ENCODE results near the gene ARHGEF11.

Gene ARHGEF11

DNA sequence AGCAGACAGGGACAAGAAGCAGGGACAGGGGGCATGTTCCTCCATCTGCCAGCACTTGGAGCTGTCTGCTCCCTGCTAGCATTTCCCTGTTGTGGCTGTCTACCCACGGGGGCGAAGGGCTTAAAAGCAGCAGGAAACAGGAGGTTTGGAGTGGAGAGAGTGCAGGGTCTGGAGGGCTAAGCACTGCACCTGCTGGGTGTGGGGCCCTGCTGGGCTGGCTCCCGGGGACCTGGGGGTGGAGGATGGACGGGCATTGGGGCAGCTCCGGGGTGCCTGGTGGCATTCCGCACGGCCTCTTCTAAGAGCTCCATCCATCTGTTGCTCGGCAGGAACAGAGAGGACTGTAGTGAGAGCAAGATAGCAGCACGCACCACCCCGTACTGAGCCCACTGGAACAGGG lies 103.9 kb downstream of the ARHGEF11 start:
- Histone ChIP-seq H3K27ac (ENCODE audit: low read length, poor library complexity, severe bottlenecking) (no peak overlapping the region), H2BK120ac (ENCODE audit: low read depth, low read length) (no peak overlapping the region), H2BK15ac (ENCODE audit: low read depth, poor library complexity, severe bottlenecking) (no peak overlapping the region), H3K4me3 (ENCODE audit: insufficient read depth in 1 of 2, low read depth in 1 of 2, low read length in 2 of 2) (no peak overlapping the region), H3K9me3 (ENCODE audit: control insufficient read depth, low read length) (no peaks in the 10 kb centered on the region), H3K4me1 (ENCODE audit: control insufficient read depth, insufficient read depth, low read depth, low read length) (no peaks in the 10 kb centered on the region), H2AFZ (ENCODE audit: low read depth, low read length) (no peak overlapping the region), H3K79me1 (replicated peaks; ENCODE audit: low read length, poor library complexity, severe bottlenecking) (no peaks in the 10 kb centered on the region), H2AK5ac (ENCODE audit: low read length, severe bottlenecking) (no peak overlapping the region), H3K4me2 (ENCODE audit: low read length, poor library complexity, severe bottlenecking) (no peak overlapping the region), H4K91ac (ENCODE audit: low read length) (no peak overlapping the region), H3K9ac (ENCODE audit: low read length) (no peak overlapping the region), H3K14ac (ENCODE audit: low read length in 2 of 2) (no peak overlapping the region), H3K36me3 (ENCODE audit: control insufficient read depth in 1 of 2, insufficient read depth in 2 of 2, low read depth in 1 of 2, low read length in 2 of 2) (peaks cover 94 to 98% of the 10 kb centered on the region in 2 experiments), H2BK12ac (ENCODE audit: low read length in 2 of 2) (no peak overlapping the region), H3K18ac (ENCODE audit: low read depth in 1 of 2, low read length in 2 of 2) (no peak overlapping the region), H4K8ac (ENCODE audit: low read length) (no peak overlapping the region), H3K4ac (ENCODE audit: low read depth in 1 of 2, low read length in 2 of 2) (no peak overlapping the region), H3K27me3 (ENCODE audit: control insufficient read depth in 1 of 2, insufficient read depth in 1 of 2, low read length in 2 of 2) (no peaks in the 10 kb centered on the region), H2BK5ac (ENCODE audit: low read depth, low read length, poor library complexity, severe bottlenecking) (no peak overlapping the region), H3K23ac (ENCODE audit: low read length in 2 of 2) (no peak overlapping the region)
- WGBS, result 96% methylated on average over 8 of the region's 10 CpGs
- no peak for DNase-seq

DNA sequence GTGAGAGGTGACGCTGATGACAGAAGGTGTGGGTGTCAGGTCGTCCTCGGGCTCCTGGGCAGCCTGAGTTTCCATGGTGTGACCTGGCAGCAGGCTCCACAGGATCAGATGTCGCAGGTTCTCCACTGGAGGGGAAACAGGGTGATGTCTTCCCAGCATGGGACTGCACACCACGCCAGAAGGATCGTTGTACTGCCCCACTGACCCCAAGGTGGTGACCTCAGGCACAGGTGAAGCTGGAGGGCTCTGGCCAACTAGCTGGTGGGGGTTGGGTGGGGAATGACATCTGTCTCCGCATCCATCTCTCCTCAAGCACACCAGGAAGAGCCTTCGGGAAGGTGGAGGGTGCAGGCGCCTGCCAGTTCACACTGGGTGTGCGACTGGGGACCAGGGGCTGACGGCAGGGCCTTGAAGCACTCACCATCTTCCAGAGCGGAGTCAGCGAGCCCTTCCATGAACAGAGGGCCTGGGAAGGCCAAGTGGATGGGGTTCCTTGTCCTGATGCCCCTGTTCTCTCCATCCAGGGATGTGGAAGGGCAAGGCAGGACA lies 105.7 kb downstream of the ARHGEF11 start:
- Histone ChIP-seq H3K23ac (ENCODE audit: low read length in 2 of 2) (no peak overlapping the region), H3K4me3 (ENCODE audit: insufficient read depth in 1 of 2, low read depth in 1 of 2, low read length in 2 of 2) (no peak overlapping the region), H3K18ac (ENCODE audit: low read depth in 1 of 2, low read length in 2 of 2) (no peak overlapping the region), H2AK5ac (ENCODE audit: low read length, severe bottlenecking) (no peak overlapping the region), H2BK5ac (ENCODE audit: low read depth, low read length, poor library complexity, severe bottlenecking) (no peak overlapping the region), H2BK15ac (ENCODE audit: low read depth, poor library complexity, severe bottlenecking) (no peak overlapping the region), H3K4ac (ENCODE audit: low read depth in 1 of 2, low read length in 2 of 2) (no peak overlapping the region), H3K36me3 (ENCODE audit: control insufficient read depth in 1 of 2, insufficient read depth in 2 of 2, low read depth in 1 of 2, low read length in 2 of 2) (peaks cover 91 to 95% of the 10 kb centered on the region in 2 experiments), H3K4me2 (ENCODE audit: low read length, poor library complexity, severe bottlenecking) (no peak overlapping the region), H3K79me1 (replicated peaks; ENCODE audit: low read length, poor library complexity, severe bottlenecking) (no peaks in the 10 kb centered on the region), H3K27me3 (ENCODE audit: control insufficient read depth in 1 of 2, insufficient read depth in 1 of 2, low read length in 2 of 2) (no peaks in the 10 kb centered on the region), H2BK120ac (ENCODE audit: low read depth, low read length) (no peak overlapping the region), H3K14ac (ENCODE audit: low read length in 2 of 2) (no peak overlapping the region), H3K9me3 (ENCODE audit: control insufficient read depth, low read length) (no peaks in the 10 kb centered on the region), H3K9ac (ENCODE audit: low read length) (no peak overlapping the region), H4K91ac (ENCODE audit: low read length) (no peak overlapping the region), H3K27ac (ENCODE audit: low read length, poor library complexity, severe bottlenecking) (no peak overlapping the region), H4K8ac (ENCODE audit: low read length) (no peak overlapping the region), H2AFZ (ENCODE audit: low read depth, low read length) (no peak overlapping the region), H2BK12ac (ENCODE audit: low read length in 2 of 2) (no peak overlapping the region), H3K4me1 (ENCODE audit: control insufficient read depth, insufficient read depth, low read depth, low read length) (no peaks in the 10 kb centered on the region)
- DNase-seq, result no peak
- 96% methylated on average over 12 of the region's 13 CpGs for WGBS

GRCh38 chr1:156938813-156939212 lies 106.7 kb downstream of the ARHGEF11 start:
- no peak overlapping the region for H2BK5ac ChIP-seq (ENCODE audit: low read depth, low read length, poor library complexity, severe bottlenecking)
- H3K4me1 ChIP-seq (ENCODE audit: control insufficient read depth, insufficient read depth, low read depth, low read length), result no peaks in the 10 kb centered on the region
- H3K36me3 ChIP-seq (ENCODE audit: control insufficient read depth in 1 of 2, insufficient read depth in 2 of 2, low read depth in 1 of 2, low read length in 2 of 2), result peaks cover 81 to 85% of the 10 kb centered on the region in 2 experiments
- WGBS, result 96% methylated on average over 7 of the region's 7 CpGs
- no peak overlapping the region for H3K27ac ChIP-seq (ENCODE audit: low read length, poor library complexity, severe bottlenecking)
- H3K4me2 ChIP-seq (ENCODE audit: low read length, poor library complexity, severe bottlenecking), result no peak overlapping the region
- no peaks in the 10 kb centered on the region for H3K9me3 ChIP-seq (ENCODE audit: control insufficient read depth, low read length)
- no peak overlapping the region for H3K4me3 ChIP-seq (ENCODE audit: insufficient read depth in 1 of 2, low read depth in 1 of 2, low read length in 2 of 2)
- no peak overlapping the region for H4K91ac ChIP-seq (ENCODE audit: low read length)
- H3K79me1 ChIP-seq (replicated peaks; ENCODE audit: low read length, poor library complexity, severe bottlenecking), result no peaks in the 10 kb centered on the region
- DNase-seq, result no peak
- no peak overlapping the region for H2BK15ac ChIP-seq (ENCODE audit: low read depth, poor library complexity, severe bottlenecking)
- H4K8ac ChIP-seq (ENCODE audit: low read length), result no peak overlapping the region
- no peak overlapping the region for H3K23ac ChIP-seq (ENCODE audit: low read length in 2 of 2)
- no peak overlapping the region for H3K14ac ChIP-seq (ENCODE audit: low read length in 2 of 2)
- H3K9ac ChIP-seq (ENCODE audit: low read length), result no peak overlapping the region
- no peak overlapping the region for H2AK5ac ChIP-seq (ENCODE audit: low read length, severe bottlenecking)
- no peak overlapping the region for H3K18ac ChIP-seq (ENCODE audit: low read depth in 1 of 2, low read length in 2 of 2)
- no peak overlapping the region for H3K4ac ChIP-seq (ENCODE audit: low read depth in 1 of 2, low read length in 2 of 2)
- H2BK120ac ChIP-seq (ENCODE audit: low read depth, low read length), result no peak overlapping the region
- H3K27me3 ChIP-seq (ENCODE audit: control insufficient read depth in 1 of 2, insufficient read depth in 1 of 2, low read length in 2 of 2), result no peaks in the 10 kb centered on the region
- no peak overlapping the region for H2AFZ ChIP-seq (ENCODE audit: low read depth, low read length)
- no peak overlapping the region for H2BK12ac ChIP-seq (ENCODE audit: low read length in 2 of 2)

GRCh38 chr1:156937883-156938282 lies 107.7 kb downstream of the ARHGEF11 start:
- H3K18ac ChIP-seq (ENCODE audit: low read depth in 1 of 2, low read length in 2 of 2), result no peak overlapping the region
- no peak overlapping the region for H2BK12ac ChIP-seq (ENCODE audit: low read length in 2 of 2)
- no peak overlapping the region for H2AFZ ChIP-seq (ENCODE audit: low read depth, low read length)
- H3K27me3 ChIP-seq (ENCODE audit: control insufficient read depth in 1 of 2, insufficient read depth in 1 of 2, low read length in 2 of 2), result no peaks in the 10 kb centered on the region
- no peak overlapping the region for H3K27ac ChIP-seq (ENCODE audit: low read length, poor library complexity, severe bottlenecking)
- no peaks in the 10 kb centered on the region for H3K9me3 ChIP-seq (ENCODE audit: control insufficient read depth, low read length)
- H2AK5ac ChIP-seq (ENCODE audit: low read length, severe bottlenecking), result no peak overlapping the region
- H3K4me2 ChIP-seq (ENCODE audit: low read length, poor library complexity, severe bottlenecking), result no peak overlapping the region
- no peak overlapping the region for H3K23ac ChIP-seq (ENCODE audit: low read length in 2 of 2)
- H2BK120ac ChIP-seq (ENCODE audit: low read depth, low read length), result no peak overlapping the region
- H3K79me1 ChIP-seq (replicated peaks; ENCODE audit: low read length, poor library complexity, severe bottlenecking), result no peaks in the 10 kb centered on the region
- H3K4ac ChIP-seq (ENCODE audit: low read depth in 1 of 2, low read length in 2 of 2), result no peak overlapping the region
- no peak for DNase-seq
- WGBS, result 92% methylated on average over 7 of the region's 8 CpGs
- no peak overlapping the region for H2BK5ac ChIP-seq (ENCODE audit: low read depth, low read length, poor library complexity, severe bottlenecking)
- H3K9ac ChIP-seq (ENCODE audit: low read length), result no peak overlapping the region
- no peak overlapping the region for H2BK15ac ChIP-seq (ENCODE audit: low read depth, poor library complexity, severe bottlenecking)
- H3K14ac ChIP-seq (ENCODE audit: low read length in 2 of 2), result no peak overlapping the region
- no peak overlapping the region for H3K4me3 ChIP-seq (ENCODE audit: insufficient read depth in 1 of 2, low read depth in 1 of 2, low read length in 2 of 2)
- H3K36me3 ChIP-seq (ENCODE audit: control insufficient read depth in 1 of 2, insufficient read depth in 2 of 2, low read depth in 1 of 2, low read length in 2 of 2), result peaks cover 75 to 80% of the 10 kb centered on the region in 2 experiments
- H4K91ac ChIP-seq (ENCODE audit: low read length), result no peak overlapping the region
- H3K4me1 ChIP-seq (ENCODE audit: control insufficient read depth, insufficient read depth, low read depth, low read length), result no peaks in the 10 kb centered on the region
- H4K8ac ChIP-seq (ENCODE audit: low read length), result no peak overlapping the region
